A549 (cell line): Measurements from ENCODE around the gene PSMC6.

Source experiments
- EHF ChIP-seq: fragments of 250-450 bp; sonication (Bioruptor Pico); IDR thresholded peaks from 2 replicates; pipeline ENCODE4 v1.5.0; 2020; ENCODE audit warnings: mild to moderate bottlenecking
- POLR2A ChIP-seq: IDR thresholded peaks from 2 replicates; pipeline ENCODE4 v1.6.1; 2012; ENCODE audit warnings: mild to moderate bottlenecking, low read length
- TF ChIP-seq, protein P1 (sequence below): IDR thresholded peaks from 2 replicates; pipeline ENCODE4 v1.6.1; 2012
- TF ChIP-seq, protein P2 (sequence below): fragments of >200 bp; sonication (Bioruptor Twin); formaldehyde crosslinking; IDR thresholded peaks from 3 replicates; pipeline ENCODE4 v1.5.1; 2016

DNA sequence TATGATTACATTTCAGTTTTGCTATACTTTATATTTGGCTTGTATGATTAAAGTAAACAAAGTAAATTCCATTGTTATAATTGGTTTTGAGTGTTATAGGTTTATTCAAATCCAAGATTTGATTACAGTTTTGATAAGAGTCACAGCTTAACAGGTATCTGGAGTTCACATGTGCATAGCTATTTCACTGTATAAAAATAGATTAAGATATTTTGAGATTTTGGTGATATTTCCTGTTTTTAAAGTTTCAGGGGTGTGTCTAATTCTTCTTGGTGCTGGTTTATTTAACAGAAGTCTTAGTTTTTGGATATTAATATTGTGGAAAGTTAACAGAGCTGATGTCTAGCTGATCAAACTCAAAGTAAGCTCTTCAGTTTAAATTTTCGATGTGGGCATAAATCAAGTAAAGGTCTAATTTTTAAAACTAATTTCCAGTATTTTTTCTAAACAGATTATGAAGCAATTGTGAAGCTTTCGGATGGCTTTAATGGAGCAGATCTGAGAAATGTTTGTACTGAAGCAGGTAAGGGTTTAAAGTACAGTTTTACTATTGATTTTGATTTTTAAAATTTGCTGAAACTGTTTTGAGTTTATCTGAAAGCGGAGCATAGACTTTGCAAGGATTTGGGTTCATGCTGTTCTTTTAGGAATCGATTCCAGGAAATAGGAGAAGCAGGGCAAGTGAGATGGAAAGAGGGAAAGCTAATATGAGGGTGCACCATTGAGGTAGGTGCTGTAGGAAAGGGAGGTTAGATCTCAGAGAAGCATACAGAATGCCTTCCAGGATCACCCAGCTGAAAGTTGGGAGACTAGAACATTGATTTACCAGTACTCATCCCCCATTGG, 16.7 kb downstream of the PSMC6 start:
- TF ChIP-seq EHF (CRISPR knock-in tag) (no peak), POLR2A (no peak)
- TF ChIP-seq, protein P1, sequence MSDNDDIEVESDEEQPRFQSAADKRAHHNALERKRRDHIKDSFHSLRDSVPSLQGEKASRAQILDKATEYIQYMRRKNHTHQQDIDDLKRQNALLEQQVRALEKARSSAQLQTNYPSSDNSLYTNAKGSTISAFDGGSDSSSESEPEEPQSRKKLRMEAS: no peak
- TF ChIP-seq, protein P2, sequence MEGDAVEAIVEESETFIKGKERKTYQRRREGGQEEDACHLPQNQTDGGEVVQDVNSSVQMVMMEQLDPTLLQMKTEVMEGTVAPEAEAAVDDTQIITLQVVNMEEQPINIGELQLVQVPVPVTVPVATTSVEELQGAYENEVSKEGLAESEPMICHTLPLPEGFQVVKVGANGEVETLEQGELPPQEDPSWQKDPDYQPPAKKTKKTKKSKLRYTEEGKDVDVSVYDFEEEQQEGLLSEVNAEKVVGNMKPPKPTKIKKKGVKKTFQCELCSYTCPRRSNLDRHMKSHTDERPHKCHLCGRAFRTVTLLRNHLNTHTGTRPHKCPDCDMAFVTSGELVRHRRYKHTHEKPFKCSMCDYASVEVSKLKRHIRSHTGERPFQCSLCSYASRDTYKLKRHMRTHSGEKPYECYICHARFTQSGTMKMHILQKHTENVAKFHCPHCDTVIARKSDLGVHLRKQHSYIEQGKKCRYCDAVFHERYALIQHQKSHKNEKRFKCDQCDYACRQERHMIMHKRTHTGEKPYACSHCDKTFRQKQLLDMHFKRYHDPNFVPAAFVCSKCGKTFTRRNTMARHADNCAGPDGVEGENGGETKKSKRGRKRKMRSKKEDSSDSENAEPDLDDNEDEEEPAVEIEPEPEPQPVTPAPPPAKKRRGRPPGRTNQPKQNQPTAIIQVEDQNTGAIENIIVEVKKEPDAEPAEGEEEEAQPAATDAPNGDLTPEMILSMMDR: no peak
